ENCODE data around the gene RHOA.
A peak's percentile ranks its signal among the peaks of the same experiment; 100 is the strongest.

RHOA gene

GRCh38 chr3:49311283-49311682 lies 100.5 kb downstream of the RHOA start:
- TF ChIP-seq POLR2A (IDR thresholded peaks at IDR 0.05; ENCODE audit: low read depth, low read length): no peak
- TF ChIP-seq POLR2AphosphoS5 (IDR thresholded peaks at IDR 0.05; ENCODE audit: low read depth, low read length): no peak
- TF ChIP-seq TAF1 (IDR thresholded peaks at IDR 0.05; ENCODE audit: borderline replicate concordance, low read depth, low read length): no peak
- FAIRE-seq (peak; percentile 14), DNase-seq (ENCODE audit: insufficient read length) (no peak)

- no peak for FAIRE-seq
- no peak for TF ChIP-seq POLR2AphosphoS5 (IDR thresholded peaks at IDR 0.05; ENCODE audit: low read depth, low read length)
- no peak for TF ChIP-seq TAF1 (IDR thresholded peaks at IDR 0.05; ENCODE audit: borderline replicate concordance, low read depth, low read length)
- DNase-seq (ENCODE audit: insufficient read length): no peak
These were observed 101.1 kb downstream of the RHOA start for GRCh38 chr3:49310677-49311076.

Data from GM12892 (cell line).